Measurements from ENCODE around the gene BABAM1. TPM values are rescaled to one million over a fixed set of nuclear protein-coding genes. Genes with fewer than 3 reads are reported as not detected.

The BABAM1 gene
- total RNA-seq, 2 experiments from 2014 or later, result 56.2 to 63.5 TPM

DNA sequence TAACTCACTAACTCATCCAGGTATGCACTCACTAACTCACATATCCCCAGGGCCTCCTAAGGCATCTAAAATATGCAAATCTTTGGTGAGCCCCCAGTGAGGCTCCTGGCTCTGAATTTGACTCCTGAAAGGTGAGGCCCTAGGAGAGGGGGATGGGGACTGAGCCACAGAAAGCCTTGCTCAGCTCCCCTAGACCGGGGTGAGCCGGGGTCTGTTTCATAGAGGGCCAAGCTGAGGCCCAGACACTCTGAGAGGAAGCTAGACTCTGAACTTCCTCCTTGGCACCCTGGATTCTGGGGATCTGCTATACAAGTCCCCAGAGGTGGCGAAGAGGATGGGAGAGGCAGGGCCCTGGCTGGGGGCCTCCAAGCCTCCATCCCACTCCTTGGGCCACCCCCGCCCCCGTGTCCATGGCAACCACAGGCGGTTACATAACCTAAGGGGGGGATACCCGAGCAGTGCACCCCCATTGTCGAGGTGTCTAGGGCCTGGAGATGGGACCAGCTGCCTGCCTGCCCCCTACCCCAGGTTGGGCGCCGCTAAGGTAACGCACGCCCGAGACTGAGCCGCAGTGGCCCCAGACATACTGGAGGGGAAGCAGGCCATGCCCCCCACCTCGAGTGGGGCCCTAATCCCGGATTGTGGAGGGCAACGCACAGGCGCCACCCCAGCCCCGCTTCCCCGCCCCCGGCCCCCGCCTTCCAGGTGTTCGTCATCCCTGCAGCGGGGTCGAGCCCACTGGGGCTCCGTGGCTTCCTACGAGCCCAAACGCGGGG, 35.3 kb downstream of the BABAM1 start:
- TF ChIP-seq, protein P1, sequence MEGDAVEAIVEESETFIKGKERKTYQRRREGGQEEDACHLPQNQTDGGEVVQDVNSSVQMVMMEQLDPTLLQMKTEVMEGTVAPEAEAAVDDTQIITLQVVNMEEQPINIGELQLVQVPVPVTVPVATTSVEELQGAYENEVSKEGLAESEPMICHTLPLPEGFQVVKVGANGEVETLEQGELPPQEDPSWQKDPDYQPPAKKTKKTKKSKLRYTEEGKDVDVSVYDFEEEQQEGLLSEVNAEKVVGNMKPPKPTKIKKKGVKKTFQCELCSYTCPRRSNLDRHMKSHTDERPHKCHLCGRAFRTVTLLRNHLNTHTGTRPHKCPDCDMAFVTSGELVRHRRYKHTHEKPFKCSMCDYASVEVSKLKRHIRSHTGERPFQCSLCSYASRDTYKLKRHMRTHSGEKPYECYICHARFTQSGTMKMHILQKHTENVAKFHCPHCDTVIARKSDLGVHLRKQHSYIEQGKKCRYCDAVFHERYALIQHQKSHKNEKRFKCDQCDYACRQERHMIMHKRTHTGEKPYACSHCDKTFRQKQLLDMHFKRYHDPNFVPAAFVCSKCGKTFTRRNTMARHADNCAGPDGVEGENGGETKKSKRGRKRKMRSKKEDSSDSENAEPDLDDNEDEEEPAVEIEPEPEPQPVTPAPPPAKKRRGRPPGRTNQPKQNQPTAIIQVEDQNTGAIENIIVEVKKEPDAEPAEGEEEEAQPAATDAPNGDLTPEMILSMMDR (IDR thresholded peaks at IDR 0.05), result no peak
- ChIA-PET CTCF (interaction anchor here (1.5 to 1.9 kb wide), 2 partner anchors 10 to 83 kb away, joined by 6 to 10 read pairs; no protein-coding TSS in a partner anchor), POLR2A (interaction anchor here (0.6 to 1.4 kb wide), 4 partner anchors 10 to 177 kb away, joined by 3 to 6 read pairs (median 4); partner anchors contain the start of gene ANO8)
- peak overlapping the region; percentile 70 for H3K4me3 ChIP-seq (ENCODE audit: low read length)
- peak overlapping the region in 1 of 2 donors; percentile 34 for H3K27ac ChIP-seq (ENCODE audit: low read depth in 1 of 2, low read length in 2 of 2)
- peak overlapping the region; percentile 94 for H3K4me3 Mint-ChIP-seq
- ATAC-seq (ENCODE audit: poor library complexity), result peak; percentile 11
- H3K27ac Mint-ChIP-seq, result peak overlapping the region; percentile 58
- peaks cover 44% of the 10 kb centered on the region for H3K4me1 ChIP-seq (ENCODE audit: insufficient read depth, low read length)
- H3K9me3 ChIP-seq (ENCODE audit: control insufficient read depth in 1 of 2, insufficient read depth in 1 of 2, low read length in 2 of 2), result peaks cover 0 to 4% of the 10 kb centered on the region in 2 experiments
- H3K4me1 Mint-ChIP-seq (ENCODE audit: low read depth), result peaks cover 43% of the 10 kb centered on the region
- peak in 5 of 14 experiments; percentile 19 to 65 (median 23) for DNase-seq
- H3K36me3 ChIP-seq (ENCODE audit: insufficient read depth, low read length), result no peaks in the 10 kb centered on the region
- no peaks in the 10 kb centered on the region for H3K9me3 Mint-ChIP-seq
- intact Hi-C loops (cut with DNase I, micrococcal nuclease), result loop anchor here in 1 of 2 experiments (1.0 kb wide), 1 partner anchor 10 kb away; no protein-coding TSS in a partner anchor
- peaks cover 17% of the 10 kb centered on the region for H3K36me3 Mint-ChIP-seq (ENCODE audit: low read depth)
- no peaks in the 10 kb centered on the region for H3K27me3 Mint-ChIP-seq
- H3K27me3 ChIP-seq (ENCODE audit: control insufficient read depth in 1 of 2, insufficient read depth in 2 of 2, low read length in 2 of 2), result no peaks in the 10 kb centered on the region

DNA sequence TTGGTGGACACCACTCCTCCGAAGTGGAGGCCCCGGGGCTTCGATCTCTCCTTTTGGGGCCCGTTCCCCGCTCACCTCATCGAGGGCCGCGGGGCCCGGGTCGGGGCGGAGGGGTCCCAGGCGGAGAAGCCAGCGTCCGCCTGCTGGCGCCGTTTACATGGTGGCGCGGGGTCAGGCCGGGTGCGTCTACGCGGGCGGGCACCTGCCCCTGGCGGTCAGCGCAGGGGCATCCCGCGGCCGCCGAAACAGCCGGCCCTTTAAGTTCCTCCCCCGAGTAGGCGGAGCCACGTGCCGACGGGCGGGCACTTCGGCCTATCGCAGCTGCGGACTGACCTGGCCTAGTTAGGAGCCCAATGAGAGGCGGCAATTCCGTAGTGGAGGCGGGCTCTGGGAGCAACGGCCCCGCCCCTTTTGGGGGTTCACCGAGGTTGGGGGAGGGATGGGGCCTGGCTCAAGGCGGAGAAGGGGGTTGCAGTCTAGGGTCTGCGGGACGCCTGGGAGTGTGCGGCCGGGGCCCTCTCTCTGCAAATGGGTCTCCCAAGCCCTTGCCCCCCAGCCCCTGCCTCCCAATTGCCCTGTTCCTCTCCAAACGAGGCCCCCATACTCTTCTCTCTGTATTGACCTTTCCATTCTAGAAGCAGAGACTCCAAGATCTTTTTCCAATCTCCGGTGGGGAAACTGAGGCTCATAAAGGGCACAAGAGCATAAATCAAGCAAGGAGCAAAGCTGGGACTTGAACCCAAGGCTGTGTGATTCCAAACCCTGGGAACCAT, 36.1 kb downstream of the BABAM1 start, which contains the start of gene ABHD8:
ABHD8 (minus strand) TSS at position 259 of the 773 bp plus-strand sequence. CDS start 1,809 bp downstream, outside the sequence.
- intact Hi-C loops (cut with DNase I, micrococcal nuclease), result loop anchor here in 1 of 2 experiments (1.0 kb wide), 1 partner anchor 11 kb away; no protein-coding TSS in a partner anchor
- no peaks in the 10 kb centered on the region for H3K9me3 Mint-ChIP-seq

More for the DNA sequence above, 36.1 kb downstream of the BABAM1 start, which contains the start of gene ABHD8:
- POLR2A ChIA-PET, result interaction anchor here (0.6 to 1.4 kb wide), 4 partner anchors 11 to 177 kb away, joined by 3 to 6 read pairs (median 4); partner anchors contain the start of gene ANO8
- peaks cover 48% of the 10 kb centered on the region for H3K4me1 Mint-ChIP-seq (ENCODE audit: low read depth)
- peak within 1 kb of the TSS; percentile 94 for H3K4me3 Mint-ChIP-seq
- H3K27ac Mint-ChIP-seq, result peak within 1 kb of the TSS; percentile 90
- Histone ChIP-seq H3K27me3 (ENCODE audit: control insufficient read depth in 1 of 2, insufficient read depth in 2 of 2, low read length in 2 of 2) (no peaks in the 10 kb centered on the region), H3K36me3 (ENCODE audit: insufficient read depth, low read length) (no peaks in the 10 kb centered on the region), H3K27ac (ENCODE audit: low read depth in 1 of 2, low read length in 2 of 2) (peak within 1 kb of the TSS; percentile 34 to 40), H3K4me1 (ENCODE audit: insufficient read depth, low read length) (peaks cover 50% of the 10 kb centered on the region), H3K4me3 (ENCODE audit: low read length) (peak within 1 kb of the TSS; percentile 70), H3K9me3 (ENCODE audit: control insufficient read depth in 1 of 2, insufficient read depth in 1 of 2, low read length in 2 of 2) (no peaks in the 10 kb centered on the region)
- ATAC-seq (ENCODE audit: poor library complexity) (peak; percentile 79), DNase-seq (peak; percentile 88 to 96 (median 91))
- peaks cover 17% of the 10 kb centered on the region for H3K36me3 Mint-ChIP-seq (ENCODE audit: low read depth)
- CTCF ChIA-PET, result interaction anchor here (0.7 to 1.9 kb wide), 3 partner anchors 10 to 83 kb away, joined by 4 to 10 read pairs (median 6); no protein-coding TSS in a partner anchor
- TF ChIP-seq, protein P1 (IDR thresholded peaks at IDR 0.05), result no peak
- H3K27me3 Mint-ChIP-seq, result no peaks in the 10 kb centered on the region

Data from CD4-positive, alpha-beta T cell (primary cell).